SU-DHL-6 (cell line): ENCODE results near the gene APBA3.

ENCODE experiments used
- EZH2phosphoT487 ChIP-seq: fragments of 200-600 bp; sonication (generic), shearing (Covaris generic); conservative IDR thresholded peaks from 2 replicates; pipeline ENCODE4 v1.6.1; 2018; ENCODE audit warnings: mild to moderate bottlenecking, antibody characterized with exemption, low read length, moderate library complexity, mixed read lengths
- TF ChIP-seq, protein P1 (sequence below): fragments of 200-600 bp; sonication (generic); IDR thresholded peaks from one replicate; pipeline ENCODE4 v1.5.1; 2017; ENCODE audit warnings: antibody characterized with exemption, mild to moderate bottlenecking, low read length, moderate library complexity; ENCODE audit not compliant: insufficient read depth, poor library complexity, severe bottlenecking

DNA sequence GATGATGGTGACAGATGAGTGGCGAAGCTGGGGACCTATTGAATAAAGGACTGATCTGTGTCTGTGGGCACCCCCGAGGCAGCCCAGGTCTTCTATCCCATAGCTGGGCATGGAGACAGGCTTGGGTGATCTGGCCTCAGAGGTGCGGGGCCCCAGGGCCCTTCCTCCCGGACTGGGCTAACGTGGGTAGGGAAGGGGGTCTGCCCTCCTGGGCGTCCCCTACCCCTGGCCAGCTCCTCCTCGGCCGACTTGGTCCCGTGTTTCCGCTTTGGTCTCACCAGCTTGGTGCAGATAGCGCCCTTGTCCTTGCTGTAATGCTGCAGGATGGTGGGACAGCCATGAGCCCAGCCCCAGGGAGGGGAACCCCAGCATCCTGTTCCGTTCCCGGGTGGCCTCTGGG is 21.4 kb upstream of the APBA3 start:
- TF ChIP-seq EZH2phosphoT487 = no peak
- TF ChIP-seq, protein P1, sequence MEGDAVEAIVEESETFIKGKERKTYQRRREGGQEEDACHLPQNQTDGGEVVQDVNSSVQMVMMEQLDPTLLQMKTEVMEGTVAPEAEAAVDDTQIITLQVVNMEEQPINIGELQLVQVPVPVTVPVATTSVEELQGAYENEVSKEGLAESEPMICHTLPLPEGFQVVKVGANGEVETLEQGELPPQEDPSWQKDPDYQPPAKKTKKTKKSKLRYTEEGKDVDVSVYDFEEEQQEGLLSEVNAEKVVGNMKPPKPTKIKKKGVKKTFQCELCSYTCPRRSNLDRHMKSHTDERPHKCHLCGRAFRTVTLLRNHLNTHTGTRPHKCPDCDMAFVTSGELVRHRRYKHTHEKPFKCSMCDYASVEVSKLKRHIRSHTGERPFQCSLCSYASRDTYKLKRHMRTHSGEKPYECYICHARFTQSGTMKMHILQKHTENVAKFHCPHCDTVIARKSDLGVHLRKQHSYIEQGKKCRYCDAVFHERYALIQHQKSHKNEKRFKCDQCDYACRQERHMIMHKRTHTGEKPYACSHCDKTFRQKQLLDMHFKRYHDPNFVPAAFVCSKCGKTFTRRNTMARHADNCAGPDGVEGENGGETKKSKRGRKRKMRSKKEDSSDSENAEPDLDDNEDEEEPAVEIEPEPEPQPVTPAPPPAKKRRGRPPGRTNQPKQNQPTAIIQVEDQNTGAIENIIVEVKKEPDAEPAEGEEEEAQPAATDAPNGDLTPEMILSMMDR = no peak
